HL-60 (cell line): ENCODE measurements around the gene IQCE.

Source experiments
- DNase-seq, 2 experiments: peaks; one replicate each; pipeline ENCODE4 v3.0.0-alpha.2; 2010 to 2020; ENCODE audit warnings: low read depth in 1 of 2, low spot score in 1 of 2
- H3K27ac ChIP-seq: fragments of 250-450 bp; sonication (Bioruptor Pico); replicated peaks from 2 replicates; pipeline ENCODE4 v1.5.1; 2020; ENCODE audit warnings: mild to moderate bottlenecking, moderate library complexity
- H3K27me3 ChIP-seq: fragments of 250-450 bp; sonication (Bioruptor Pico); 2 replicates; pipeline ENCODE4 v1.5.1; 2021; ENCODE audit warnings: mild to moderate bottlenecking, moderate library complexity; ENCODE audit not compliant: insufficient read depth, poor library complexity, severe bottlenecking
- H3K4me3 ChIP-seq: replicated peaks from 2 replicates; pipeline ENCODE4 v1.5.1; 2011; ENCODE audit warnings: mild to moderate bottlenecking, control low read depth, low read length; ENCODE audit not compliant: insufficient read depth
- GABPA ChIP-seq: IDR thresholded peaks from 2 replicates; pipeline ENCODE4 v1.6.1; 2012; ENCODE audit warnings: low read depth
- POLR2AphosphoS5 ChIP-seq: IDR thresholded peaks from 2 replicates; pipeline ENCODE4 v1.6.1; 2012; ENCODE audit warnings: low read depth
- SPI1 ChIP-seq: IDR thresholded peaks from 2 replicates; pipeline ENCODE4 v1.6.1; 2012; ENCODE audit warnings: low read depth, mild to moderate bottlenecking, borderline replicate concordance
- TF ChIP-seq, protein P1 (sequence below): IDR thresholded peaks from one replicate; pipeline ENCODE4 v1.5.1; 2011; ENCODE audit warnings: low read length, control low read depth, inconsistent platforms; ENCODE audit not compliant: insufficient read depth
- TF ChIP-seq, protein P2 (sequence below): IDR thresholded peaks from 2 replicates; pipeline ENCODE4 v1.6.1; 2012; ENCODE audit warnings: low read depth; ENCODE audit not compliant: insufficient replicate concordance

The IQCE gene

DNA sequence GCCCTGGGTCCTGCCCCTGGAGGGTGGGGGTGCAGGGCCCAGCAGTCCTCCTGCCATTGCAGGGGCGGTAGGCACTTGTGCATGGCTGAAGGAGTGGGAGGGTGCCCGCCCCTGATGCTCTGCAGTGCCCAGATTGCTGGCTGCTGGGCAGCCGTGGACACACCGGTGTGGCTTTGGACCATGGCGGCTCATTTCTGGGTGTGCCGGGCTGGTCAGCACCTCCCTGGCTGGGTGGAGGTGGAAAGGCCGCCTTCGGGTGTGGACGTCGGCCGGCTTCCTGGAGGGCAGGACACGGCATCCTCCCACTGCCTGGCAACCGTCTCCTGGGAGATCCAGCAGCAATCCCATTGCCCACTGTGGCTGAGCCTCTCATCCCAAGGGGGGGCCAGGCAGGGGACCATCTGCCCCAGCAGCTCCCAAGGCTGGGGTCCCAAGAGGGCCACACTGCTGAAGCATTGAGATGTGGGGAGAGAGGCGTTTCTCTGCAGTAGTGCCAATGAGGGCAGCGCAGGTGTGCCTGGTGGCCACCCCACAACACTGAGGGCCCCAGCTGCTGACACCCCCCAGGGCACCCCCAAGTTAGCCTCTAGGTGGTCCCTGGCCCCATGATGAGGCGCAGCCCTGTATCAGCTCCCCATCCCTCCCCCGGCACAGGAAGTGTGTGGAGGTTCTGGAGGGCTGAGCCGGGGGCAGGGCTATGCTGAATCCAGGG, 85.9 kb downstream of the IQCE start:
- DNase-seq, result no peak
- Histone ChIP-seq H3K4me3 (no peak overlapping the region), H3K27me3 (no peaks in the 10 kb centered on the region), H3K27ac (peak overlapping the region; percentile 75)
- no peak for TF ChIP-seq SPI1
- TF ChIP-seq, protein P1, sequence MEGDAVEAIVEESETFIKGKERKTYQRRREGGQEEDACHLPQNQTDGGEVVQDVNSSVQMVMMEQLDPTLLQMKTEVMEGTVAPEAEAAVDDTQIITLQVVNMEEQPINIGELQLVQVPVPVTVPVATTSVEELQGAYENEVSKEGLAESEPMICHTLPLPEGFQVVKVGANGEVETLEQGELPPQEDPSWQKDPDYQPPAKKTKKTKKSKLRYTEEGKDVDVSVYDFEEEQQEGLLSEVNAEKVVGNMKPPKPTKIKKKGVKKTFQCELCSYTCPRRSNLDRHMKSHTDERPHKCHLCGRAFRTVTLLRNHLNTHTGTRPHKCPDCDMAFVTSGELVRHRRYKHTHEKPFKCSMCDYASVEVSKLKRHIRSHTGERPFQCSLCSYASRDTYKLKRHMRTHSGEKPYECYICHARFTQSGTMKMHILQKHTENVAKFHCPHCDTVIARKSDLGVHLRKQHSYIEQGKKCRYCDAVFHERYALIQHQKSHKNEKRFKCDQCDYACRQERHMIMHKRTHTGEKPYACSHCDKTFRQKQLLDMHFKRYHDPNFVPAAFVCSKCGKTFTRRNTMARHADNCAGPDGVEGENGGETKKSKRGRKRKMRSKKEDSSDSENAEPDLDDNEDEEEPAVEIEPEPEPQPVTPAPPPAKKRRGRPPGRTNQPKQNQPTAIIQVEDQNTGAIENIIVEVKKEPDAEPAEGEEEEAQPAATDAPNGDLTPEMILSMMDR, result no peak
- no peak for TF ChIP-seq GABPA
- TF ChIP-seq POLR2AphosphoS5, result no peak
- TF ChIP-seq, protein P2, sequence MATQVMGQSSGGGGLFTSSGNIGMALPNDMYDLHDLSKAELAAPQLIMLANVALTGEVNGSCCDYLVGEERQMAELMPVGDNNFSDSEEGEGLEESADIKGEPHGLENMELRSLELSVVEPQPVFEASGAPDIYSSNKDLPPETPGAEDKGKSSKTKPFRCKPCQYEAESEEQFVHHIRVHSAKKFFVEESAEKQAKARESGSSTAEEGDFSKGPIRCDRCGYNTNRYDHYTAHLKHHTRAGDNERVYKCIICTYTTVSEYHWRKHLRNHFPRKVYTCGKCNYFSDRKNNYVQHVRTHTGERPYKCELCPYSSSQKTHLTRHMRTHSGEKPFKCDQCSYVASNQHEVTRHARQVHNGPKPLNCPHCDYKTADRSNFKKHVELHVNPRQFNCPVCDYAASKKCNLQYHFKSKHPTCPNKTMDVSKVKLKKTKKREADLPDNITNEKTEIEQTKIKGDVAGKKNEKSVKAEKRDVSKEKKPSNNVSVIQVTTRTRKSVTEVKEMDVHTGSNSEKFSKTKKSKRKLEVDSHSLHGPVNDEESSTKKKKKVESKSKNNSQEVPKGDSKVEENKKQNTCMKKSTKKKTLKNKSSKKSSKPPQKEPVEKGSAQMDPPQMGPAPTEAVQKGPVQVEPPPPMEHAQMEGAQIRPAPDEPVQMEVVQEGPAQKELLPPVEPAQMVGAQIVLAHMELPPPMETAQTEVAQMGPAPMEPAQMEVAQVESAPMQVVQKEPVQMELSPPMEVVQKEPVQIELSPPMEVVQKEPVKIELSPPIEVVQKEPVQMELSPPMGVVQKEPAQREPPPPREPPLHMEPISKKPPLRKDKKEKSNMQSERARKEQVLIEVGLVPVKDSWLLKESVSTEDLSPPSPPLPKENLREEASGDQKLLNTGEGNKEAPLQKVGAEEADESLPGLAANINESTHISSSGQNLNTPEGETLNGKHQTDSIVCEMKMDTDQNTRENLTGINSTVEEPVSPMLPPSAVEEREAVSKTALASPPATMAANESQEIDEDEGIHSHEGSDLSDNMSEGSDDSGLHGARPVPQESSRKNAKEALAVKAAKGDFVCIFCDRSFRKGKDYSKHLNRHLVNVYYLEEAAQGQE, result no peak

DNA sequence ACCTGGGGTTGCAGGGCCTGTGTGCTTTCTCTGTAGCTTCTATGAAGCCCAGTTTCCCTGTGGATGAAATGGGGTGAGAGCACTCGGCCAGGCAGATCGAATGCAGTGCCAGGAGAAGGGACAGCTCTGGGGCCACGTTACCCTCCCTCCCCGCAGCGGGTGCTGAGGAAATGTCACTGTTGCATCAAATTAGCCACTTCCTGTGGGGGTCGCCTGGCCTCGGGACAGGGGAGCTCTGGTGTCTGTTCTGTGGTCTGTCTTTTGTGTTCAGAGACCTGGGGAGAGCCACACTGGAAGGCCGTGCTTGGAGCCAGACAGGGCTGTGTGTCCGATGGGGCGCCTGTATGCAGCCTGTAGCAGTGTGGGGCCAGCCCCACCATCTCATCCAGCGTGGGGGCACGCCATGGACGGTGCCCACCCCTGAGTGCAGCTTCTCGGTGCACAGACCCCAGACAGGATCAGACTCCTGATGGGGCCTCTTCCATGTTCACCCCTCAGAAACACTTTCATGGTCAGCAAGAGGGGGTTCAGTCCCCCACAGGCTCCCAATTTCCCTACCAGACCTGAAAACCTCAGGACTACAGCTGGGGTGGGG, 86.6 kb downstream of the IQCE start:
- H3K27ac ChIP-seq, result peak overlapping the region; percentile 75
- DNase-seq, result peak; percentile 66 to 91
- H3K27me3 ChIP-seq, result no peaks in the 10 kb centered on the region
- H3K4me3 ChIP-seq, result no peak overlapping the region
- TF ChIP-seq, protein P1, result no peak
- TF ChIP-seq POLR2AphosphoS5 (peak; percentile 92), SPI1 (no peak), GABPA (peak; percentile 32; the same call in 1 of the 2 replicates)
- TF ChIP-seq, protein P2, result no peak

DNA sequence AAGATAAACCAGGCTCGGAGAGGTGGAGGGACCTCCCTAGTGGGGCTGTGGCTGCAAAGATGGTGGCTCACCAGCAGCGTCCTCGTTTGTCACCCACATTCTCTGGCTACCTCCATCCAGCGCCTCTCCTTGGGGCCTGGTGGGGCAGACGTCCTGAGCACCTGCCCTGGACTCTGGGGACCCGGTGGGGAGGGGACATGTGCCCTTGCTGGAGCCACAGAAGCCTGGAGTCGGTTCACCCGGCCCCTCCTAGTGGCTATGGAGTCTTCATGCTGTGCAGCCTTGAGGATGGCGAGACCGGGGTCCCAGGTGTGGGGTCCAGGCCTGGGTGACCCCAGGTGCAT, 87.5 kb downstream of the IQCE start:
- TF ChIP-seq POLR2AphosphoS5 (no peak), SPI1 (no peak)
- DNase-seq, result no peak
- Histone ChIP-seq H3K4me3 (no peak overlapping the region), H3K27ac (no peak overlapping the region), H3K27me3 (no peaks in the 10 kb centered on the region)

DNA sequence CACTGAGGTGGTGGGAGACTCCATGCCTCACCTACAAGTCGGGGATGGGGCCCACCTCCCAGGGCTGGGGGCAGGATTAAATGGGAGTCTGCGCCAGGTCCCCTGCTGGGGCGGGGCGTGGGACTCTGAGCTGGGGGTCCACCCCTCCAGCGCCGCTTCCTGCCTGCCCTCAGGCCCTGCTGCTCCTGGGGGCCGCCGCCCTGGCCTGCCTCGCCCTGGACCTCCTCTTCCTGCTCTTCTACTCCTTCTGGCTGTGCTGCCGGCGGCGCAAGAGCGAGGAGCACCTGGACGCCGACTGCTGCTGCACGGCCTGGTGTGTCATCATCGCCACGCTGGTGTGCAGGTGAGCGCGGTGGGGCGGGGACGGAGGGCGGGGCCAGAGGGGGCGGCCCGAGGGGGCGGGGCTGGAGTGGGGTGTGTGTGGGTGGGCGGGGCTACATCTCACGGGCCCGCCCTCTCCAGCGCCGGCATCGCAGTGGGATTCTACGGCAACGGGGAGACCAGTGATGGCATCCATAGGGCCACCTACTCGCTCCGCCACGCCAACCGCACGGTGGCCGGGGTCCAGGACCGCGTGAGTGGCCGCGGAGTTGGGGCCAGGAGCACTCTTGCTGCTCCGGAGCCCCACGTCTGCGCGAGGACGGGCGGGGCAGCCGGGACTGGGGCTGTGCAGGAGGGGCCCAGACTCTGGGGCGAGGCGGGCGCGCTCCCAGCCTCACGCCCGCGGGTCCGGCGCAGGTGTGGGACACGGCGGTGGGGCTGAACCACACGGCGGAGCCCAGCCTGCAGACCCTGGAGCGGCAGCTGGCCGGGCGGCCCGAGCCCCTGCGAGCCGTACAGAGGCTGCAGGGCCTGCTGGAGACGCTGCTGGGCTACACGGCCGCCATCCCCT, 88.1 kb downstream of the IQCE start:
- Histone ChIP-seq H3K4me3 (no peak overlapping the region), H3K27ac (no peak overlapping the region), H3K27me3 (no peaks in the 10 kb centered on the region)
- DNase-seq, result no peak
- no peak for TF ChIP-seq SPI1
- no peak for TF ChIP-seq POLR2AphosphoS5
- TF ChIP-seq, protein P2, result no peak
- no peak for TF ChIP-seq GABPA
- TF ChIP-seq, protein P1, result no peak
